Kasumi-1 (cell line): ENCODE data around the gene ADRB1.

Source experiments
- DNase-seq, 2 experiments: peaks; one replicate each; lab custom pipeline; 2025; lab: John Stamatoyannopoulos, UW

ADRB1 gene

DNA sequence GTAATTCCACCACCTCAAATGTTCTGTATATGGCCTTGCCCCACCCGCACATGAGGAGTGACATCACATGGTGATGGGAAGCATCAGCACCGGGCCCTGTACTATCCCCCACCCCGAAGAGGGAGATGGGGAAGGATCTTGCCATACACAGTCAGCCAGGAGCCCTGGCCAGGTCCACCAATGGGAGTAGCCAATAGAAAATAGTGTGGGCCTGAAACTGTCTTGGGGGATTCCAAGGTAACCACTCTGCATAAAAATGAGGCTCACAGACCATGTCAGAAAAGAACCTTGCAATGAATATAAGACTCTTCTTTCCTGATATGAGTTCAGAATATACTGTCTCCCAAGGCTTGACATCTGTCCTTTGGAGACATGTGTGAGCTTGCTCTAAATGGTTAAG lies 51.1 kb downstream of the ADRB1 start:
- DNase-seq, result no peak

DNA sequence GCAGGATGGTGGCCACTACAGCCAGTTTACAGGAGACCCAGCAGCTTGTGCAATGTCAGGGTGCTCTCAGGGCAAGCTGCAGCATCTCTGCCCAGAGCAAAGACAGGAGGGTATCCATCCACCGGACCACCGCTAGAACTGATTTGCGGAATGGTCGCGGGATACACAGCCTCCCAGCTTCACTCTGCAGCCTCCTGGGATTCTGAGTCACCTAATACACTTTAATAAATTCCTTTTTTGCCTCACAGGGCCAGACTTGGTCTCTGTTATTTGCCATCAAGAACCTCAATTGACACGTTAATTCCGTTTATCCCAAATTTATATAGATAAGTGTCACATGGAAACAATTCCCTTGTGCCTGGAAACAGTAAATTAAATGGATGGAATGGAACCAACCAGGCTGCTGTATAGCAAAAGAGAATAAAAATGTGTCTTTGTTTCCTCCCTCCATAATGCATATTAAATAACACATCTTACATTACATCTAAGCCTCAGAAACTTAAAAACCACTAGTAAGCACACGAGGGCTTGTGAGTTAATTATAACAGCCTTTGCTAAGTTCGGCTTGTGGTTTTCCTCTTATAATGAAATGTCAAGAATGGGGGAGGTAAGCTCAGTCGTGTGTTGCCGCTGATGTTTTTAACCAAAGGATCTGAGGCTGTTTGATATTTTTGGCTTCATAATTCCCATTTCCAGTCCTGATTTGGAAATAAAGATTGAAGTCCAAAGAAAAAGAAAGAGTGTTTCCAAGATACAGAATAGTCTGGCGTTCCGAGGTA lies 52.1 kb downstream of the ADRB1 start:
- peak; percentile 95 to 96 for DNase-seq
